Activated T-helper 17 cell treated with anti-CD3 and anti-CD28 coated beads, Interleukin-2, amount 50 U/mL, for 72 hours (primary cell): ENCODE data around the gene EFR3B. TPM values are rescaled to one million over a fixed set of nuclear protein-coding genes. Genes with fewer than 3 reads are reported as not detected.
A peak's percentile ranks its signal among the peaks of the same experiment; 100 is the strongest.
"Not testable (repeated sequence)": the region's sequence is repeated elsewhere in the genome, so short reads cannot be mapped to it uniquely, and the experiment has no call there.

ENCODE experiments used
- ATAC-seq: fragments of 150-1000 bp; cut with Tn5 transposase; replicated peaks from 2 replicates; pipeline ENCODE4 v1.10.0; 2021; ENCODE audit warnings: mild to moderate bottlenecking, moderate library complexity
- H3K27ac Mint-ChIP-seq: one replicate; pipeline ENCODE4 v1.8.0; 2022; ENCODE audit warnings: mixed read lengths
- H3K27me3 Mint-ChIP-seq: one replicate; pipeline ENCODE4 v1.8.0; 2022; ENCODE audit warnings: mixed read lengths
- H3K36me3 Mint-ChIP-seq: one replicate; pipeline ENCODE4 v1.8.0; 2022; ENCODE audit warnings: low read depth, mild to moderate bottlenecking, mixed read lengths
- H3K4me1 Mint-ChIP-seq: one replicate; pipeline ENCODE4 v1.8.0; 2022; ENCODE audit warnings: mixed read lengths
- H3K4me3 Mint-ChIP-seq: one replicate; pipeline ENCODE4 v1.8.0; 2022; ENCODE audit warnings: mild to moderate bottlenecking, mixed read lengths
- H3K9me3 Mint-ChIP-seq: one replicate; pipeline ENCODE4 v1.8.0; 2022; ENCODE audit warnings: mixed read lengths
- total RNA-seq, 2 donors: library from RNA; stranded (reverse); gene quantifications; one replicate each; pipeline ENCODE4 v1.2.3, GENCODE V29; 2022

The EFR3B gene
- total RNA-seq, 2 donors from 2014 or later: 0.24 to 0.40 TPM

DNA sequence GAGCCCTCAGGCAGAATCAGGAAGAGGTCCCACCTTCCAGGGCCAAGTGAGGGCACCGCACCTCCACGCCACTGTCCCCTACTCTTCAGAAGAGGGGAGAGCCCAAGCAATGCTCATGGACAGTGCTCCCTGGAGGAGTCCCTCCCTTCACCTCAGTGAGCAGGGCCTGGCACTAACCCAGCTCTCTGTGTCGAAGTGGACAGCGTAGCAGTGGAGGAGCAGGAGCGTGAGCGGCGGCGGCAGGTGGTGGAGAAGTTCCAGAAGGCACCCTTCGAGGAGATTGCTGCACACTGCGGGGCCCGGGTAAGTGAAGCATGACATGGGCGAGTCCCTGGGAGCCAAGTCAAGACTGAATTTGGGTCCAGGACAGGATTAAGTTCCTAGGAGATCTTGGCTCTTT lies 109.8 kb downstream of the EFR3B start:
- H3K4me1 Mint-ChIP-seq: no peaks in the 10 kb centered on the region
- H3K9me3 Mint-ChIP-seq: no peaks in the 10 kb centered on the region
- H3K27me3 Mint-ChIP-seq: peaks cover 11% of the 10 kb centered on the region
- no peak overlapping the region for H3K27ac Mint-ChIP-seq
- no peaks in the 10 kb centered on the region for H3K36me3 Mint-ChIP-seq
- ATAC-seq: no peak
- H3K4me3 Mint-ChIP-seq: no peak overlapping the region

DNA sequence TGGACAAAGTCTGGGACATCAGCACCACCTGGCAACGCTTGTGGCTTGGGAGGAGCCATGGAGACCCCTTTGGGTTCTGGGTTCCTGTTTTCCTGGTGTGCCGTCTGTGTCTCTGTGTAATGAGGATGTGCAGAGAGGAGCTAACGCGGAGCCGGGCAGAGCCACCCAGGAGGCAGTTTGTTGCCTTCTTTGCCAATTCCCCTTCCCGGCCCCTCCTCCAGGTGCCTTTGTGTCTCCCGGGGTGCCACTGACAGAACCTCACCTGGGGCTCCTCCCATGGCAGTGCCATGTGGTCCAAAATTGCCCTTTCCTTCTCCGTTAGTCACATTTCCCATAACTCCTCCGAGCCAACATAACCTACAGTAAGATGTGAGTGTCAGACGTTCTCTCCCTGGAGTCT lies 113.5 kb downstream of the EFR3B start:
- H3K9me3 Mint-ChIP-seq: no peaks in the 10 kb centered on the region
- H3K36me3 Mint-ChIP-seq: no peaks in the 10 kb centered on the region
- no peak overlapping the region for H3K4me3 Mint-ChIP-seq
- H3K27ac Mint-ChIP-seq: no peak overlapping the region
- H3K4me1 Mint-ChIP-seq: no peaks in the 10 kb centered on the region
- no peak for ATAC-seq
- H3K27me3 Mint-ChIP-seq: no peaks in the 10 kb centered on the region

- no peak overlapping the region for H3K4me3 Mint-ChIP-seq
- no peaks in the 10 kb centered on the region for H3K9me3 Mint-ChIP-seq
- H3K27ac Mint-ChIP-seq: no peak overlapping the region
- no peak for ATAC-seq
- H3K36me3 Mint-ChIP-seq: no peaks in the 10 kb centered on the region
- no peaks in the 10 kb centered on the region for H3K4me1 Mint-ChIP-seq
- peaks cover 3% of the 10 kb centered on the region for H3K27me3 Mint-ChIP-seq
Observed at GRCh38 chr2:25158096-25158852, 116.4 kb downstream of the EFR3B start.

DNA sequence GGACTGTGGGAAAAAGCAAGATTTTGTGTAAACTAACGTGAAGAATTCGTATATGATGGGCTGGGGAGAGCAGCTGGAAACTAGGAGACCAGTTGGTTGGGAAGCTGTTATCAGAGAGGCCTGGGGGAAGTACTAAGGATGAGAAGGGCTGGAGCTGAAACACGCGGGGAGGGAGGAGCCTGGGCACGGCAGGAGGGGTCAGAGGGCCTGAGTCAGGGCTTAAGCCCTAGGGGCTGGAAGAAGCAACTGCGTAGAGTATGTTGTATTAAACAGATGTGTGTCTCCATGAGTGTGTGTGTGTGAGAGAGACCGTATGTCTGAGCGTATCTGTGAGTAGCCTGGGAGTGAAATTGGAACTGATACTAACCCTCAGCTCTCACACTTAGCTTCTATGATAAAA lies 118.1 kb downstream of the EFR3B start:
- H3K27me3 Mint-ChIP-seq: peaks cover 3% of the 10 kb centered on the region
- H3K4me3 Mint-ChIP-seq: peak overlapping the region; percentile 80
- no peak for ATAC-seq
- no peaks in the 10 kb centered on the region for H3K36me3 Mint-ChIP-seq
- H3K9me3 Mint-ChIP-seq: no peaks in the 10 kb centered on the region
- no peaks in the 10 kb centered on the region for H3K4me1 Mint-ChIP-seq
- peak overlapping the region; percentile 16 for H3K27ac Mint-ChIP-seq

DNA sequence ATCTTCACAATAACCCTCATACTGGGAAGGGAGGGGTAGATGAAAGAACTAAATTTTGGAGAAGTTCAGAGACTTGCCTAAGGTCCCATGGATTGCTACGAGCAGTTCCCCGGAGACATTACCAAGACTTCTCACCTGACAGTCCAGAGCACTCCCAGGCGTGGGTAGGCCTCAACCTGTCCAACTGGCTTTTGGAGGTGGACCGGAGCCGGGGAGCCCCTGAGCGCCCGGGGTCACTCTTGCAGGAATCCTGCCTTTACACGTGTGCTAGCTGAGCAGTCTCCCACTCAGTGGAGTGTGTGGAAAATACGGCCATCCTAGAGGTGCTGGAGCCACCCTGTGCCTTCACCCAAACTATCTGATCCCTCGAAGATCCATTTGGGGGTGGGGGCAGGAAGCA lies 118.5 kb downstream of the EFR3B start:
- Mint-ChIP-seq H3K9me3 (no peaks in the 10 kb centered on the region), H3K4me3 (peak overlapping the region; percentile 80), H3K36me3 (no peaks in the 10 kb centered on the region), H3K27ac (peak overlapping the region; percentile 16), H3K4me1 (no peaks in the 10 kb centered on the region), H3K27me3 (peaks cover 3% of the 10 kb centered on the region)
- ATAC-seq: no peak

- ATAC-seq: peak; percentile 90
- Mint-ChIP-seq H3K9me3 (no peaks in the 10 kb centered on the region), H3K27ac (peak overlapping the region; percentile 16), H3K4me1 (no peaks in the 10 kb centered on the region), H3K27me3 (peaks cover 3% of the 10 kb centered on the region), H3K4me3 (peak overlapping the region; percentile 80), H3K36me3 (no peaks in the 10 kb centered on the region)
Observed at GRCh38 chr2:25161055-25161781, 119.3 kb downstream of the EFR3B start.

- not testable (repeated sequence) for H3K9me3 Mint-ChIP-seq, ATAC-seq, H3K36me3 Mint-ChIP-seq, H3K27ac Mint-ChIP-seq, H3K27me3 Mint-ChIP-seq, H3K4me1 Mint-ChIP-seq
- peak overlapping the region; percentile 80 for H3K4me3 Mint-ChIP-seq
Observed at GRCh38 chr2:25162061-25162460, 120.2 kb downstream of the EFR3B start.

DNA sequence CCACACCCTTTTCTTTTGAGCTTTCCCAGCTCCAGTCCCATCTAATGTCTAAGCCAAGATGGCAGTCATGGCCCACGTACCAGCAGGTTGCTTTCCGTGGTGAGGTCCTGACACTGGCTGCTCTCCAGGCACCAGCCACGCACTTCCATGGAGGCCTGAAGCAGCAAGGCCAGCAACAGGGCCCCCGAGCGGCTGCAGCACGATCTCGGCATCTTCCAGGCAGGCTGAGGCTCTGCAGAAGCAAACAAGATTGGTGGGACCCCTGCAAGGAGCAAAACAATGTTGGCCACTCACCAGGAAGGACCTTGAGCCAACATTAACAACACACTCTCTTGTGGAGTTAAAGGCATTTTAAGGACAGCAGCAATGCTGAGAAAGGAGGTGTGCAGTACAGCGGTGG lies 122.7 kb downstream of the EFR3B start:
- peaks cover 22% of the 10 kb centered on the region for H3K27me3 Mint-ChIP-seq
- no peak for ATAC-seq
- no peak overlapping the region for H3K4me3 Mint-ChIP-seq

GRCh38 chr2:25165992-25166875 lies 124.4 kb downstream of the EFR3B start:
- H3K27ac Mint-ChIP-seq: no peak overlapping the region
- H3K9me3 Mint-ChIP-seq: no peaks in the 10 kb centered on the region
- H3K4me3 Mint-ChIP-seq: peak overlapping the region; percentile 71
- no peaks in the 10 kb centered on the region for H3K36me3 Mint-ChIP-seq
- peaks cover 30% of the 10 kb centered on the region for H3K27me3 Mint-ChIP-seq
- ATAC-seq: peak; percentile 41
- no peaks in the 10 kb centered on the region for H3K4me1 Mint-ChIP-seq

More for the DNA sequence above, 122.7 kb downstream of the EFR3B start:
- no peaks in the 10 kb centered on the region for H3K36me3 Mint-ChIP-seq
- no peaks in the 10 kb centered on the region for H3K4me1 Mint-ChIP-seq
- H3K9me3 Mint-ChIP-seq: no peaks in the 10 kb centered on the region
- no peak overlapping the region for H3K27ac Mint-ChIP-seq

- no peaks in the 10 kb centered on the region for H3K4me1 Mint-ChIP-seq
- H3K36me3 Mint-ChIP-seq: no peaks in the 10 kb centered on the region
- H3K27ac Mint-ChIP-seq: no peak within 1 kb of the TSS
- H3K4me3 Mint-ChIP-seq: peak within 1 kb of the TSS; percentile 71
- H3K27me3 Mint-ChIP-seq: peaks cover 31% of the 10 kb centered on the region
- H3K9me3 Mint-ChIP-seq: no peaks in the 10 kb centered on the region
- peak; percentile 74 for ATAC-seq
Observed at GRCh38 chr2:25168256-25169072, 126.6 kb downstream of the EFR3B start, which contains the start of gene POMC. TSS of gene POMC (minus strand) at chr2:25168580. CDS start at chr2:25164772, 3,808 bp downstream.

GRCh38 chr2:25169073-25169470 lies 127.2 kb downstream of the EFR3B start:
- Mint-ChIP-seq H3K36me3 (no peaks in the 10 kb centered on the region), H3K27me3 (peaks cover 34% of the 10 kb centered on the region), H3K27ac (no peak overlapping the region), H3K9me3 (no peaks in the 10 kb centered on the region), H3K4me1 (no peaks in the 10 kb centered on the region), H3K4me3 (peak overlapping the region; percentile 71)
- peak; percentile 20 for ATAC-seq

GRCh38 chr2:25170888-25171287 lies 129.0 kb downstream of the EFR3B start:
- H3K27me3 Mint-ChIP-seq: peaks cover 41% of the 10 kb centered on the region
- ATAC-seq: no peak
- H3K27ac Mint-ChIP-seq: no peak overlapping the region
- no peak overlapping the region for H3K4me3 Mint-ChIP-seq
- H3K36me3 Mint-ChIP-seq: no peaks in the 10 kb centered on the region
- no peaks in the 10 kb centered on the region for H3K4me1 Mint-ChIP-seq
- no peaks in the 10 kb centered on the region for H3K9me3 Mint-ChIP-seq

DNA sequence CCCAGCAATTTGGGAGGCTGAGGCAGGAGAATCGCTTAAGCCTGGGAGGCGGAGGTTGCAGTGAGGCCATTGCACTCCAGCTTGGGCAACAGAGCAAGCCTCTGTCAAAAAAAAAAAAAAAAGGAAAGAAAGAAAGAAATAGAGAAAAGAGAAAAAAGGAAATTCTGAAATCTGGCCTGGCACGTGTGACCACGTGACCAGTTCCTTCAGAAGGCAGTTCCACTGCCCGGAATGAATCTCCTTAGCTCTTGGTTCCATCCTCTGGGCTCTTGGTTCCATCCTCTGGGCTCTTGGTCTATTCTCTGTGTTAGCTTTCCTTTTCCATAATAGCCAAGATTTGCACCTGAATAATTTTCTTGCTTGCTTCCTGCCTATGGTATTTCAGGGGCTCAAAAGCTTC lies 131.8 kb downstream of the EFR3B start:
- Mint-ChIP-seq H3K4me3 (no peak overlapping the region), H3K4me1 (no peaks in the 10 kb centered on the region), H3K9me3 (no peaks in the 10 kb centered on the region), H3K27ac (no peak overlapping the region), H3K27me3 (peaks cover 36% of the 10 kb centered on the region), H3K36me3 (no peaks in the 10 kb centered on the region)
- no peak for ATAC-seq
